Omental fat pad (tissue), 4 donors: ENCODE measurements around the gene TPST2. TPM values are rescaled to one million over a fixed set of nuclear protein-coding genes. Genes with fewer than 3 reads are reported as not detected.

Source experiments
- ATAC-seq: fragments of 150-250 bp; one replicate; pipeline ENCODE4 v1.9.1; 2016; ENCODE audit warnings: mild to moderate bottlenecking, moderate library complexity; ENCODE audit not compliant: low FRiP score
- DNase-seq: peaks from one replicate; pipeline ENCODE4 v3.0.0-alpha.2; 2019; ENCODE audit warnings: low spot score
- CTCF ChIP-seq, 3 donors: fragments of 450-650 bp; IDR thresholded peaks; one replicate each; pipeline ENCODE4 v1.5.1; 2016 to 2017; ENCODE audit warnings: antibody characterized with exemption in 3 of 3, mild to moderate bottlenecking in 3 of 3, moderate library complexity in 2 of 3
- total RNA-seq, 4 donors: library from RNA; depleted of rRNA; stranded (reverse); fragments of >200 nt; gene quantifications; one replicate each; pipeline ENCODE4 v1.1.0, GENCODE V29; 2016

TPST2 gene
- total RNA-seq, 4 donors from 2014 or later, result 39.5 to 101 (median 73.3) TPM

- TF ChIP-seq CTCF (IDR thresholded peaks at IDR 0.05), result no peak
- DNase-seq (no peak), ATAC-seq (no peak)
Observed at GRCh38 chr22:26558248-26558895, 31.6 kb downstream of the TPST2 start.

GRCh38 chr22:26556904-26557303 lies 33.0 kb downstream of the TPST2 start:
- DNase-seq, result no peak
- ATAC-seq, result no peak
- TF ChIP-seq CTCF (IDR thresholded peaks at IDR 0.05), result no peak

GRCh38 chr22:26555478-26555877 lies 34.5 kb downstream of the TPST2 start:
- DNase-seq (no peak), ATAC-seq (no peak)
- TF ChIP-seq CTCF (IDR thresholded peaks at IDR 0.05), result no peak

- no peak for ATAC-seq
- no peak for TF ChIP-seq CTCF (IDR thresholded peaks at IDR 0.05)
- DNase-seq, result no peak
Observed at GRCh38 chr22:26554956-26555355, 35.0 kb downstream of the TPST2 start.

GRCh38 chr22:26553056-26553752 lies 36.7 kb downstream of the TPST2 start:
- ATAC-seq, result no peak
- TF ChIP-seq CTCF (IDR thresholded peaks at IDR 0.05), result no peak
- DNase-seq, result no peak

- no peak for ATAC-seq
- no peak for TF ChIP-seq CTCF (IDR thresholded peaks at IDR 0.05)
- no peak for DNase-seq
Observed at GRCh38 chr22:26552466-26552865, 37.5 kb downstream of the TPST2 start.

- TF ChIP-seq CTCF (IDR thresholded peaks at IDR 0.05), result no peak
- DNase-seq (no peak), ATAC-seq (no peak)
Observed at GRCh38 chr22:26551568-26551967, 38.4 kb downstream of the TPST2 start.
